Transverse colon (tissue), 4 donors: Measurements from ENCODE around the gene SYNGR1. TPM values are rescaled to one million over a fixed set of nuclear protein-coding genes. Genes with fewer than 3 reads are reported as not detected.

Experiments
- DNase-seq: peaks from one replicate; pipeline ENCODE4 v3.0.0-alpha.2; 2019
- H3K27ac ChIP-seq, 4 donors: fragments of 200-600 bp; sonication (generic); 2 replicates each; pipeline ENCODE4 v1.5.1; 2016 to 2018; ENCODE audit warnings: inconsistent platforms in 4 of 4
- H3K27me3 ChIP-seq: fragments of 200-600 bp; sonication (generic); 2 replicates; pipeline ENCODE4 v1.5.1; 2017; ENCODE audit warnings: inconsistent platforms
- H3K36me3 ChIP-seq, 4 donors: fragments of 200-600 bp; sonication (generic); 2 replicates each; pipeline ENCODE4 v1.5.1; 2017 to 2019; ENCODE audit warnings: inconsistent platforms in 4 of 4
- H3K4me1 ChIP-seq, 4 donors: fragments of 200-600 bp; sonication (generic); 2 replicates each; pipeline ENCODE4 v1.5.1; 2017 to 2020; ENCODE audit warnings: inconsistent platforms in 4 of 4
- H3K4me3 ChIP-seq, 4 donors: fragments of 200-600 bp; sonication (generic); 1 replicate in 1 of 4; 2 replicates in 3 of 4; pipeline versions ENCODE4 v1.5.1 to v1.6.1; 2017 to 2019; ENCODE audit warnings: inconsistent platforms in 4 of 4
- H3K9me3 ChIP-seq, 2 donors: fragments of 200-600 bp; sonication (generic); 2 replicates each; pipeline ENCODE4 v1.5.1; 2017 to 2019; ENCODE audit warnings: inconsistent platforms in 2 of 2
- EP300 ChIP-seq: sonication (generic); formaldehyde crosslinking; IDR thresholded peaks from one replicate; pipeline ENCODE4 v1.6.1; 2017; ENCODE audit warnings: antibody characterized with exemption, low read depth
- POLR2A ChIP-seq: fragments of 450-650 bp; IDR thresholded peaks from one replicate; pipeline ENCODE4 v1.6.1; 2016; ENCODE audit warnings: antibody characterized with exemption, mild to moderate bottlenecking, moderate library complexity
- POLR2AphosphoS5 ChIP-seq, 3 donors: sonication (generic); formaldehyde crosslinking; IDR thresholded peaks; one replicate each; pipeline ENCODE4 v1.6.1; 2016; ENCODE audit warnings: antibody characterized with exemption in 3 of 3
- WGBS, 2 donors: methylation state at CpG; one replicate each; pipeline ENCODE4 v1.1.5; 2018; ENCODE audit warnings: low coverage in 1 of 2; 5-methylcytosine and 5-hydroxymethylcytosine counted together
- in situ Hi-C, 4 donors: fragments of 200-750 bp; cut with MboI; loops; one replicate each; pipeline versions ENCODE4 v1.15.0 to v1.15.1; 2017; ENCODE audit warnings: low sequenced_read_pairs in 3 of 4, low pct_ligation_motif_present in 1 of 4, low pct_unique_long_range_greater_than_20kb in 1 of 4
- intact Hi-C: fragments of 100-400 bp; cut with DNase I; formaldehyde crosslinking; loops from one replicate; pipeline ENCODE4 v1.15.1; 2023; ENCODE audit warnings: low total_unique reads
- total RNA-seq, 4 donors: library from RNA; depleted of rRNA; stranded (reverse); fragments of >200 nt; gene quantifications; one replicate each; pipeline ENCODE4 v1.1.0, GENCODE V29; 2016
- TF ChIP-seq, protein P1 (sequence below), 5 experiments: fragments of 200-600 bp in 3 of 5; fragments of 450-650 bp in 2 of 5; sonication (generic) in 3 of 5; IDR thresholded peaks; 1 replicate in 2 of 5; 2 replicates in 3 of 5; pipeline ENCODE4 v1.5.1; 2016 to 2017; ENCODE audit warnings: antibody characterized with exemption in 5 of 5, inconsistent platforms in 3 of 5, mild to moderate bottlenecking in 2 of 5, moderate library complexity in 1 of 5

The SYNGR1 gene
- total RNA-seq, 4 donors from 2014 or later: 6.7 to 10.5 (median 8.0) TPM

- Histone ChIP-seq H3K27me3 (no peaks in the 10 kb centered on the region), H3K9me3 (no peaks in the 10 kb centered on the region), H3K36me3 (peaks cover 0 to 33% (median 25%) of the 10 kb centered on the region in 4 donors), H3K27ac (peak overlapping the region in 3 of 4 donors; percentile 65 to 76 (median 75)), H3K4me1 (peaks cover under 1 to 7% (median 6%) of the 10 kb centered on the region in 4 donors), H3K4me3 (no peak overlapping the region)
- intact Hi-C loops: no loop called here
- in situ Hi-C loops: loop anchor here (5.0 to 25.0 kb wide), 4 partner anchors 133 to 298 kb away; partner anchors contain the start of genes APOBEC3C (in 2 of the 4) and APOBEC3D (in 2 of the 4)
- 72 to 83% methylated on average over 4 to 16 of the region's 16 CpGs for WGBS, 2 donors
- no peak for DNase-seq
- TF ChIP-seq POLR2AphosphoS5 (IDR thresholded peaks at IDR 0.05): no peak
- TF ChIP-seq, protein P1, sequence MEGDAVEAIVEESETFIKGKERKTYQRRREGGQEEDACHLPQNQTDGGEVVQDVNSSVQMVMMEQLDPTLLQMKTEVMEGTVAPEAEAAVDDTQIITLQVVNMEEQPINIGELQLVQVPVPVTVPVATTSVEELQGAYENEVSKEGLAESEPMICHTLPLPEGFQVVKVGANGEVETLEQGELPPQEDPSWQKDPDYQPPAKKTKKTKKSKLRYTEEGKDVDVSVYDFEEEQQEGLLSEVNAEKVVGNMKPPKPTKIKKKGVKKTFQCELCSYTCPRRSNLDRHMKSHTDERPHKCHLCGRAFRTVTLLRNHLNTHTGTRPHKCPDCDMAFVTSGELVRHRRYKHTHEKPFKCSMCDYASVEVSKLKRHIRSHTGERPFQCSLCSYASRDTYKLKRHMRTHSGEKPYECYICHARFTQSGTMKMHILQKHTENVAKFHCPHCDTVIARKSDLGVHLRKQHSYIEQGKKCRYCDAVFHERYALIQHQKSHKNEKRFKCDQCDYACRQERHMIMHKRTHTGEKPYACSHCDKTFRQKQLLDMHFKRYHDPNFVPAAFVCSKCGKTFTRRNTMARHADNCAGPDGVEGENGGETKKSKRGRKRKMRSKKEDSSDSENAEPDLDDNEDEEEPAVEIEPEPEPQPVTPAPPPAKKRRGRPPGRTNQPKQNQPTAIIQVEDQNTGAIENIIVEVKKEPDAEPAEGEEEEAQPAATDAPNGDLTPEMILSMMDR (IDR thresholded peaks at IDR 0.05): no peak
- TF ChIP-seq POLR2A: no peak
- TF ChIP-seq EP300: no peak
These were observed 39.7 kb upstream of the SYNGR1 start for GRCh38 chr22:39309881-39310714.

DNA sequence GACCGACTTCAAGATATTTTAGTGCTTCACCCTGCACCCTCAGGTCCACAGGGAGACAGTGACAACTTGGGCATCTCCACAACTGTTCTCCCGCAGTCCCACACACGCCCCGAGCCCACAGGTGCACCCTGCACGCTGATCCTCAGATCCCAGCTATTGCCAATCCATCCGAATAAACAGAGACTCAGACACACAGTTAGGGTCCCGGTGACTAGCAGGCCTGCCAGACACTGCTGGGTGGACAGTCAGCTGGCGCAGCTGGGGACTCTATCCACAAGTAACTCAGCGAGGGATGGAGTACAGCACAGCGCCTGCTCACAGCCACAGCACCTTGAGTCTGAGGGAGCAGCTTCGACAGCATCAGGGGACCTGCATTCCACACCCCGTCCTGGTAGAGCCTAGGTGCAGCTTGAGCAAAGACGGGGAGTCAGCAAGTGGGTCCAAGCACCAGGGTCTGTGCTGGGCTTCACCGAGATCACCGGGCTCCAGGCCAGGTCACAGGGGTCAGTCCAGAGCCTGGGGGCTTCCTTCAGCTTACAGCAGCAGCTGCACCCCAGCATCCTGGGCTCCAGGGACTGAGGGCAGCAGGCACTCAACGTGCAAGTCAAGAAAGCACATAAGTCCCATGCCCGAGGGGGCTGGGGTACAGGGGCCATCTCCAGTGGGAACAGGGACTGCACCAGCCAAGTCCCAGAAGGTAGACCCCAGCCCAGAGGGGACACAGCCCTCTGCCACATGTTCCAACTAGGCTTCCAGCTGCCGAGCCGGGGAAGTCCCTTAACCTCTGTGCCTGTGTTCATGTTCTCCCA, 38.0 kb upstream of the SYNGR1 start:
- in situ Hi-C loops: loop anchor here in 3 of 4 donors (5.0 to 25.0 kb wide), 4 partner anchors 134 to 299 kb away; partner anchors contain the start of genes APOBEC3C (in 2 of the 3) and APOBEC3D (in 2 of the 3)
- peaks cover 17 to 23% (median 22%) of the 10 kb centered on the region in 4 donors for H3K4me1 ChIP-seq
- intact Hi-C loops: no loop called here
- no peak overlapping the region for H3K27ac ChIP-seq
- DNase-seq: no peak
- H3K4me3 ChIP-seq: no peak overlapping the region
- H3K36me3 ChIP-seq: peaks cover 0 to 47% (median 32%) of the 10 kb centered on the region in 4 donors
- TF ChIP-seq POLR2A: no peak
- TF ChIP-seq POLR2AphosphoS5 (IDR thresholded peaks at IDR 0.05): peak in 1 of 3 donors; percentile 3
- TF ChIP-seq EP300: no peak
- TF ChIP-seq, protein P1 (IDR thresholded peaks at IDR 0.05): no peak
- H3K9me3 ChIP-seq: no peaks in the 10 kb centered on the region
- WGBS, 2 donors: 79% methylated on average over 13 of the region's 19 CpGs; no CpG with 5 or more reads in 1 of the 2 donors
- no peaks in the 10 kb centered on the region for H3K27me3 ChIP-seq

DNA sequence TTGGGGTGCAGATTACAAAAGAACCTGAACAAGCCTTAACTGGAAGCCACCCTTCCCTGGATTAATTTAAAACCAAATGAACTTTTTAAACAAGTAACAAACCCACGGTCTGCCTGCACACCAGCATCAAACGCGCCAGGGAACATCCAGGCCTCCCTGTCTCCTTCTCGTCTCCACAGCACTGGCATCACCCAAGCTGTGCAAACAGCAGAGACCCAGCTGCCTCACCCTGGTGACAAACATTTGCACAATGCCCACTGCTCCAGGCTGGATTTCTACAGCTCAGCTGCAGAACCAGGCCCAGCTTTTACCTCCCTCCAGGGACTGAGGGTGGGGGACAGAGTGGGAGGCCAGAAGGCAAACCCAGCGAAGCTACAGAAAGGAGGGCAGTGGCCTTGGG, 37.4 kb upstream of the SYNGR1 start:
- TF ChIP-seq EP300: no peak
- TF ChIP-seq, protein P1 (IDR thresholded peaks at IDR 0.05): no peak
- TF ChIP-seq POLR2A: no peak
- TF ChIP-seq POLR2AphosphoS5 (IDR thresholded peaks at IDR 0.05): no peak
- Histone ChIP-seq H3K9me3 (no peaks in the 10 kb centered on the region), H3K27me3 (no peaks in the 10 kb centered on the region), H3K4me3 (no peak overlapping the region), H3K27ac (no peak overlapping the region), H3K4me1 (peaks cover 22 to 29% (median 28%) of the 10 kb centered on the region in 4 donors), H3K36me3 (peaks cover 0 to 53% (median 34%) of the 10 kb centered on the region in 4 donors)
- DNase-seq: no peak
- intact Hi-C loops: no loop called here
- 76% methylated on average over 5 of the region's 5 CpGs; no CpG with 5 or more reads in 1 of the 2 donors for WGBS, 2 donors
- in situ Hi-C loops: loop anchor here in 3 of 4 donors (5.0 to 25.0 kb wide), 4 partner anchors 135 to 300 kb away; partner anchors contain the start of genes APOBEC3C (in 2 of the 3) and APOBEC3D (in 2 of the 3)
